ENCODE results near the gene CMTM8.

CMTM8 gene

DNA sequence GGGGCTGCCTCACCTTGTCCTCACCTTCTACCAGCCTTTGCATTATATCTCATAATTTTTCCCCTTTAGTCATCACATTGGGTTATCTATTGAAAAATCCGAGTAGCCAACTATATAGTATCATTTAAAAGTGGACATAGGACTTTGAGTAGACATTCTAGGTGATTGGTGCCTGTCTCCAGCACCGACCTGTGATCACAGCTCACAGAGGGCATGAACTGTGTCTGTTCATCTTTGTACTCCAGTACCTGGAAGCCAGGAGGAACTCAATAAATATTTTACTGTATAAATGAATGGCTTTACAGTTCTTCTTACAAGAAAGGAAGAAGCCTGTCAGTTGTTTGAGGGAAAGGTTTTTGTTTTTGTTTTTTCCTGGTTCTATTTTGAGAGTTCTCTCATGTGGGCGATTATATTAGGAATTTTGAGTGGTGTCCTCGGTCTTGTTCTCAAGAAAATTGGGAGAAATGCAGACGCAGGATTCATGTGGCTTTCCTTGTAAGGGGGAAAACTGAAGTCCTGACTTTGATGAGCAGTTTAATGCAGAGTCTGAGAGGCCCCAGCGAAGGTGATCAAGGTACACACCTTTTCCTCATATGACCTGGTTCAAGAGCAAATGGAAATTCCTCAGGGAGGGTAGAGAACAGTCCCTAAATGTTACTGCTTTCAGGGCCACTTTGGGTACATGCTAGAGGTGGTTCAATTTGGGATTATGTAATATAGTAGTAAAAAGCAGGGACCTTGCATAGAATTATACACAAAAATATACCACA is 46.1 kb downstream of the CMTM8 start:
- no peak overlapping the region for H2AK5ac ChIP-seq (ENCODE audit: low read length, severe bottlenecking)
- DNase-seq: no peak
- H2BK120ac ChIP-seq (ENCODE audit: low read depth, low read length): no peak overlapping the region
- no peak overlapping the region for H3K27ac ChIP-seq (ENCODE audit: low read length, poor library complexity, severe bottlenecking)
- H3K27me3 ChIP-seq (ENCODE audit: control insufficient read depth in 1 of 2, insufficient read depth in 1 of 2, low read length in 2 of 2): peaks cover 0 to 9% of the 10 kb centered on the region in 2 experiments
- H3K9ac ChIP-seq (ENCODE audit: low read length): no peak overlapping the region
- no peaks in the 10 kb centered on the region for H3K36me3 ChIP-seq (ENCODE audit: control insufficient read depth in 1 of 2, insufficient read depth in 2 of 2, low read depth in 1 of 2, low read length in 2 of 2)
- no peak overlapping the region for H3K14ac ChIP-seq (ENCODE audit: low read length in 2 of 2)
- no peak overlapping the region for H3K4me2 ChIP-seq (ENCODE audit: low read length, poor library complexity, severe bottlenecking)
- H3K4me1 ChIP-seq (ENCODE audit: control insufficient read depth, insufficient read depth, low read depth, low read length): peaks cover 3% of the 10 kb centered on the region
- H3K4me3 ChIP-seq (ENCODE audit: insufficient read depth in 1 of 2, low read depth in 1 of 2, low read length in 2 of 2): no peak overlapping the region
- no peak overlapping the region for H4K91ac ChIP-seq (ENCODE audit: low read length)
- H2BK5ac ChIP-seq (ENCODE audit: low read depth, low read length, poor library complexity, severe bottlenecking): no peak overlapping the region
- no peak overlapping the region for H2AFZ ChIP-seq (ENCODE audit: low read depth, low read length)
- no peak overlapping the region for H3K18ac ChIP-seq (ENCODE audit: low read depth in 1 of 2, low read length in 2 of 2)
- no peak overlapping the region for H2BK12ac ChIP-seq (ENCODE audit: low read length in 2 of 2)
- H3K4ac ChIP-seq (ENCODE audit: low read depth in 1 of 2, low read length in 2 of 2): no peak overlapping the region
- no peak overlapping the region for H4K8ac ChIP-seq (ENCODE audit: low read length)
- H3K9me3 ChIP-seq (ENCODE audit: control insufficient read depth, low read length): no peaks in the 10 kb centered on the region
- H3K23ac ChIP-seq (ENCODE audit: low read length in 2 of 2): no peak overlapping the region
- H2BK15ac ChIP-seq (ENCODE audit: low read depth, poor library complexity, severe bottlenecking): no peak overlapping the region
- 94% methylated on average over 4 of the region's 6 CpGs for WGBS
- H3K79me1 ChIP-seq (replicated peaks; ENCODE audit: low read length, poor library complexity, severe bottlenecking): peaks cover 20% of the 10 kb centered on the region

DNA sequence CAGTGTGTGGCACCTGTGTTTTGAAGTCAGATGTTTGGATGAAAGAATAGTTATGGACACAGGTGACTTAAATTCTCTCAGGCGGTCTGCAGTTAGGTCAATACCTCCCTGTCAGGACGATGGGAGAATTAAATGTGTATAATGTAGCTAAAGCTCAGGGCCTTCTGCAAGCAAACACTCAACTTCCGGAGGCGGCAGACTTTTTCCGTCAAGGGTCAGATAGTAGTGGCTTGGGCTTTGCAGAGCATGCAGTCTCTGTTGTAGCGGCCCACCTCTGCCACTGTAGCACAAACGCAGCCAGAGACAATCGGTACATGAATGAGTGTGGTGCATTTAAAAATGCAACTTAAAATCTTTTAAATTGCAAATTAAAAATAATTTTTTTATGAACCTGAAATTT is 47.4 kb downstream of the CMTM8 start:
- H3K4me2 ChIP-seq (ENCODE audit: low read length, poor library complexity, severe bottlenecking): no peak overlapping the region
- H3K9me3 ChIP-seq (ENCODE audit: control insufficient read depth, low read length): no peaks in the 10 kb centered on the region
- H2BK5ac ChIP-seq (ENCODE audit: low read depth, low read length, poor library complexity, severe bottlenecking): no peak overlapping the region
- H3K9ac ChIP-seq (ENCODE audit: low read length): no peak overlapping the region
- H3K18ac ChIP-seq (ENCODE audit: low read depth in 1 of 2, low read length in 2 of 2): no peak overlapping the region
- no peak overlapping the region for H2BK120ac ChIP-seq (ENCODE audit: low read depth, low read length)
- peaks cover 0 to 9% of the 10 kb centered on the region in 2 experiments for H3K27me3 ChIP-seq (ENCODE audit: control insufficient read depth in 1 of 2, insufficient read depth in 1 of 2, low read length in 2 of 2)
- H3K27ac ChIP-seq (ENCODE audit: low read length, poor library complexity, severe bottlenecking): no peak overlapping the region
- no peak overlapping the region for H4K91ac ChIP-seq (ENCODE audit: low read length)
- DNase-seq: no peak
- H3K14ac ChIP-seq (ENCODE audit: low read length in 2 of 2): no peak overlapping the region
- H3K23ac ChIP-seq (ENCODE audit: low read length in 2 of 2): no peak overlapping the region
- H3K4ac ChIP-seq (ENCODE audit: low read depth in 1 of 2, low read length in 2 of 2): no peak overlapping the region
- 79% methylated on average over 6 of the region's 8 CpGs for WGBS
- H2AK5ac ChIP-seq (ENCODE audit: low read length, severe bottlenecking): no peak overlapping the region
- peaks cover 12% of the 10 kb centered on the region for H3K79me1 ChIP-seq (replicated peaks; ENCODE audit: low read length, poor library complexity, severe bottlenecking)
- no peak overlapping the region for H2BK12ac ChIP-seq (ENCODE audit: low read length in 2 of 2)
- no peaks in the 10 kb centered on the region for H3K36me3 ChIP-seq (ENCODE audit: control insufficient read depth in 1 of 2, insufficient read depth in 2 of 2, low read depth in 1 of 2, low read length in 2 of 2)
- H4K8ac ChIP-seq (ENCODE audit: low read length): no peak overlapping the region
- peaks cover 3% of the 10 kb centered on the region for H3K4me1 ChIP-seq (ENCODE audit: control insufficient read depth, insufficient read depth, low read depth, low read length)
- H3K4me3 ChIP-seq (ENCODE audit: insufficient read depth in 1 of 2, low read depth in 1 of 2, low read length in 2 of 2): no peak overlapping the region
- no peak overlapping the region for H2AFZ ChIP-seq (ENCODE audit: low read depth, low read length)
- no peak overlapping the region for H2BK15ac ChIP-seq (ENCODE audit: low read depth, poor library complexity, severe bottlenecking)

- no peak overlapping the region for H4K91ac ChIP-seq (ENCODE audit: low read length)
- H3K79me1 ChIP-seq (replicated peaks; ENCODE audit: low read length, poor library complexity, severe bottlenecking): peaks cover 8% of the 10 kb centered on the region
- no peak overlapping the region for H3K4ac ChIP-seq (ENCODE audit: low read depth in 1 of 2, low read length in 2 of 2)
- H4K8ac ChIP-seq (ENCODE audit: low read length): no peak overlapping the region
- H3K36me3 ChIP-seq (ENCODE audit: control insufficient read depth in 1 of 2, insufficient read depth in 2 of 2, low read depth in 1 of 2, low read length in 2 of 2): no peaks in the 10 kb centered on the region
- no peak overlapping the region for H3K23ac ChIP-seq (ENCODE audit: low read length in 2 of 2)
- H3K27ac ChIP-seq (ENCODE audit: low read length, poor library complexity, severe bottlenecking): no peak overlapping the region
- H3K4me2 ChIP-seq (ENCODE audit: low read length, poor library complexity, severe bottlenecking): no peak overlapping the region
- H3K4me1 ChIP-seq (ENCODE audit: control insufficient read depth, insufficient read depth, low read depth, low read length): no peaks in the 10 kb centered on the region
- no peak for DNase-seq
- no peak overlapping the region for H3K14ac ChIP-seq (ENCODE audit: low read length in 2 of 2)
- H3K18ac ChIP-seq (ENCODE audit: low read depth in 1 of 2, low read length in 2 of 2): no peak overlapping the region
- WGBS: 79% methylated on average over 4 of the region's 5 CpGs
- H2BK120ac ChIP-seq (ENCODE audit: low read depth, low read length): no peak overlapping the region
- no peaks in the 10 kb centered on the region for H3K27me3 ChIP-seq (ENCODE audit: control insufficient read depth in 1 of 2, insufficient read depth in 1 of 2, low read length in 2 of 2)
- no peak overlapping the region for H2AK5ac ChIP-seq (ENCODE audit: low read length, severe bottlenecking)
- H3K4me3 ChIP-seq (ENCODE audit: insufficient read depth in 1 of 2, low read depth in 1 of 2, low read length in 2 of 2): no peak overlapping the region
- H2AFZ ChIP-seq (ENCODE audit: low read depth, low read length): no peak overlapping the region
- H2BK12ac ChIP-seq (ENCODE audit: low read length in 2 of 2): no peak overlapping the region
- no peak overlapping the region for H2BK5ac ChIP-seq (ENCODE audit: low read depth, low read length, poor library complexity, severe bottlenecking)
- no peak overlapping the region for H2BK15ac ChIP-seq (ENCODE audit: low read depth, poor library complexity, severe bottlenecking)
- no peak overlapping the region for H3K9ac ChIP-seq (ENCODE audit: low read length)
- H3K9me3 ChIP-seq (ENCODE audit: control insufficient read depth, low read length): no peaks in the 10 kb centered on the region
Measured at GRCh38 chr3:32288819-32289218, 50.3 kb downstream of the CMTM8 start.

DNA sequence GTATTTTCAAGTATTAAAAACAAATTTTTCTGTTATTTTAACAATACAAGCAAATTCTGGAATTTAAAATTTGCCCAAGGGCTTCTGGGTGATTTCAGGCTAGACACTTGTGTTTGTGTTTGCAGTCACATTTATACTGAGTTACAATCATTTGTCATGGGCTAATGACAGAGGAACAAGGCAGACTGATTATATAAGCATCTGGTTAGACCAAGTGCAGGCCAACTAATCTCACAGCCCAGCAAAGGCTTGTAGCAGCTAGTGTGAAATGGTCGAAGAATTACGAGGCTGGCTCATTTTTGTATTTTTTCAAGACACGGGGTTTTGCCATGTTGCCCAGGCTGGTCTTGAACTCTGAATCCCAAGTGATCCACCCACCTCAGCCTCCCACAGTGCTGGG is 52.1 kb downstream of the CMTM8 start:
- Histone ChIP-seq H3K23ac (ENCODE audit: low read length in 2 of 2) (no peak overlapping the region), H2BK5ac (ENCODE audit: low read depth, low read length, poor library complexity, severe bottlenecking) (no peak overlapping the region), H4K8ac (ENCODE audit: low read length) (no peak overlapping the region), H3K9ac (ENCODE audit: low read length) (no peak overlapping the region), H3K18ac (ENCODE audit: low read depth in 1 of 2, low read length in 2 of 2) (no peak overlapping the region), H3K4me2 (ENCODE audit: low read length, poor library complexity, severe bottlenecking) (no peak overlapping the region), H2BK120ac (ENCODE audit: low read depth, low read length) (no peak overlapping the region), H2AK5ac (ENCODE audit: low read length, severe bottlenecking) (no peak overlapping the region), H3K4me1 (ENCODE audit: control insufficient read depth, insufficient read depth, low read depth, low read length) (no peaks in the 10 kb centered on the region), H2BK15ac (ENCODE audit: low read depth, poor library complexity, severe bottlenecking) (no peak overlapping the region), H3K4me3 (ENCODE audit: insufficient read depth in 1 of 2, low read depth in 1 of 2, low read length in 2 of 2) (no peak overlapping the region), H3K9me3 (ENCODE audit: control insufficient read depth, low read length) (no peaks in the 10 kb centered on the region), H3K4ac (ENCODE audit: low read depth in 1 of 2, low read length in 2 of 2) (no peak overlapping the region), H2BK12ac (ENCODE audit: low read length in 2 of 2) (no peak overlapping the region), H4K91ac (ENCODE audit: low read length) (no peak overlapping the region), H3K36me3 (ENCODE audit: control insufficient read depth in 1 of 2, insufficient read depth in 2 of 2, low read depth in 1 of 2, low read length in 2 of 2) (no peaks in the 10 kb centered on the region), H3K27ac (ENCODE audit: low read length, poor library complexity, severe bottlenecking) (no peak overlapping the region), H3K27me3 (ENCODE audit: control insufficient read depth in 1 of 2, insufficient read depth in 1 of 2, low read length in 2 of 2) (peaks cover 0 to 2% of the 10 kb centered on the region in 2 experiments), H2AFZ (ENCODE audit: low read depth, low read length) (no peak overlapping the region), H3K14ac (ENCODE audit: low read length in 2 of 2) (no peak overlapping the region), H3K79me1 (replicated peaks; ENCODE audit: low read length, poor library complexity, severe bottlenecking) (peaks cover 5% of the 10 kb centered on the region)
- DNase-seq: no peak
- 46% methylated on average over 3 of the region's 3 CpGs for WGBS
